Pancreas (tissue), 10 donors: ENCODE measurements around the gene DGKI. TPM values are rescaled to one million over a fixed set of nuclear protein-coding genes. Genes with fewer than 3 reads are reported as not detected.

Experiments
- ATAC-seq, 4 donors: fragments of 200-7000 bp; cut with Tn5 transposase; one replicate each; pipeline versions ENCODE4 v1.8.0 to v1.9.1; 2020; ENCODE audit warnings: mild to moderate bottlenecking in 4 of 4, moderate library complexity in 4 of 4
- DNase-seq, 6 donors: peaks; one replicate each; pipeline ENCODE4 v3.0.0-alpha.2; 2020
- FAIRE-seq: peaks from 2 replicates; lab custom pipeline; 2012; peaks lifted over from hg19 to GRCh38; lab: Jason Lieb, UNC
- H3K27ac ChIP-seq, 4 donors: fragments of 200-600 bp; sonication (generic); 1 replicate in 3 of 4; 2 replicates in 1 of 4; pipeline versions ENCODE4 v1.5.0 to v1.8.0; 2020
- H3K27me3 ChIP-seq, 4 donors: fragments of 200-600 bp; one replicate each; pipeline ENCODE4 v1.8.0; 2021
- H3K36me3 ChIP-seq, 3 donors: fragments of 200-600 bp; sonication (generic) in 1 of 3; one replicate each; pipeline versions ENCODE4 v1.5.0 to v1.8.0; 2020 to 2021
- H3K4me1 ChIP-seq, 3 donors: fragments of 200-600 bp; one replicate each; pipeline ENCODE4 v1.8.0; 2021
- H3K4me3 ChIP-seq, 4 donors: fragments of 200-600 bp; sonication (generic) in 2 of 4; one replicate each; pipeline versions ENCODE4 v1.5.0 to v1.8.0; 2020 to 2021
- H3K9me3 ChIP-seq, 4 donors: fragments of 200-600 bp; one replicate each; pipeline ENCODE4 v1.8.0; 2021
- WGBS, 2 donors: extraction: QIAGEN DNeasy Blood & Tissue Kit; methylation state at CpG; one replicate each; pipeline ENCODE4 v1.1.7; 2013; 5-methylcytosine and 5-hydroxymethylcytosine counted together
- intact Hi-C, 3 donors: fragments of 100-400 bp; cut with DNase I; formaldehyde crosslinking; loops; one replicate each; pipeline versions ENCODE4 v1.11.1 to v1.14.2; 2022
- polyA plus RNA-seq, 2 donors: library from polyadenylated mRNA; stranded (reverse); fragments of 200-250 nt; gene quantifications; one replicate each; pipeline ENCODE4 v1.2.3, GENCODE V29; 2013
- total RNA-seq, 6 donors: library from RNA; stranded (reverse); fragmentation: NEBNext Ultra II Directional in 4 of 6; extraction: Animal tissue kit (Norgen Biotek cat#: 25700) in 4 of 6; gene quantifications; one replicate each; pipeline versions ENCODE4 v1.2.1 to v1.2.4, GENCODE V29; 2021 to 2023
- TF ChIP-seq, protein P1 (sequence below), 4 donors: fragments of 200-600 bp; sonication (generic) in 3 of 4; IDR thresholded peaks; one replicate each; pipeline versions ENCODE4 v1.5.0 to v1.8.0; 2021; ENCODE audit warnings: antibody characterized with exemption in 4 of 4
- donor health status: healthy with polysubstance abuse.
- donor health status: DM: no; HTN: no; CAD: no; lungs with moderate emphysema.
- donor health status: DM: no; HTN: no; CAD: no.
- donor health status: control.
- donor health status: control.
- donor health status: Bipolar disorder and iron deficiency.
- donor health status: DM: yes; HTN: yes; CAD: no.
- donor health status: DM: no; HTN: no; CAD: no.
- donor health status: DM: no; HTN: no; CAD: no.
- donor health status: DM: yes; HTN: yes; CAD: no.

The DGKI gene
- total and polyA plus RNA-seq, 8 donors: 0.04 to 0.81 (median 0.15) TPM

DNA sequence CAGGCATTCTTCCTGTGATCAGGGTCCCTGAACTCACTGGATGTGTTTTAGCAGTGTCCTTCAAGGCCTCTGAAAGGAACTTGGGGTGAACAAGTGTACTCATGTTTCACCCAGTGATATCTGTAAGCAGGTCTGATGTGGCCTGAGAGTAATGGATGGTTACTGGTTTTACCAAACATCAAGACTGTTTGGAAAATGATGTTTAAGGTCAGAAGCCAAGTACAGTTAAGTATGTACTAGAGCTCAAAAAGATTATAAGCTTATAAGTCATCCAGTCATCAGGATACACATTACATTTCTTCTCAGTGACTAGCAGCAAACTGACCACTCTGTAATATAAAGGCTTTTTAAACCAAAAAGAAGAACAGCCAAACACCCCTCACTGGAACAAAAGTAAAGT, 423.5 kb downstream of the DGKI start:
- intact Hi-C loops: no loop called here
- H3K4me1 ChIP-seq: no peaks in the 10 kb centered on the region
- no peaks in the 10 kb centered on the region for H3K27me3 ChIP-seq
- H3K36me3 ChIP-seq: no peaks in the 10 kb centered on the region
- H3K9me3 ChIP-seq: no peaks in the 10 kb centered on the region
- no peak overlapping the region for H3K4me3 ChIP-seq
- ATAC-seq (no peak), DNase-seq (no peak), FAIRE-seq (no peak)
- TF ChIP-seq, protein P1, sequence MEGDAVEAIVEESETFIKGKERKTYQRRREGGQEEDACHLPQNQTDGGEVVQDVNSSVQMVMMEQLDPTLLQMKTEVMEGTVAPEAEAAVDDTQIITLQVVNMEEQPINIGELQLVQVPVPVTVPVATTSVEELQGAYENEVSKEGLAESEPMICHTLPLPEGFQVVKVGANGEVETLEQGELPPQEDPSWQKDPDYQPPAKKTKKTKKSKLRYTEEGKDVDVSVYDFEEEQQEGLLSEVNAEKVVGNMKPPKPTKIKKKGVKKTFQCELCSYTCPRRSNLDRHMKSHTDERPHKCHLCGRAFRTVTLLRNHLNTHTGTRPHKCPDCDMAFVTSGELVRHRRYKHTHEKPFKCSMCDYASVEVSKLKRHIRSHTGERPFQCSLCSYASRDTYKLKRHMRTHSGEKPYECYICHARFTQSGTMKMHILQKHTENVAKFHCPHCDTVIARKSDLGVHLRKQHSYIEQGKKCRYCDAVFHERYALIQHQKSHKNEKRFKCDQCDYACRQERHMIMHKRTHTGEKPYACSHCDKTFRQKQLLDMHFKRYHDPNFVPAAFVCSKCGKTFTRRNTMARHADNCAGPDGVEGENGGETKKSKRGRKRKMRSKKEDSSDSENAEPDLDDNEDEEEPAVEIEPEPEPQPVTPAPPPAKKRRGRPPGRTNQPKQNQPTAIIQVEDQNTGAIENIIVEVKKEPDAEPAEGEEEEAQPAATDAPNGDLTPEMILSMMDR (IDR thresholded peaks at IDR 0.05): no peak
- no peak overlapping the region for H3K27ac ChIP-seq

DNA sequence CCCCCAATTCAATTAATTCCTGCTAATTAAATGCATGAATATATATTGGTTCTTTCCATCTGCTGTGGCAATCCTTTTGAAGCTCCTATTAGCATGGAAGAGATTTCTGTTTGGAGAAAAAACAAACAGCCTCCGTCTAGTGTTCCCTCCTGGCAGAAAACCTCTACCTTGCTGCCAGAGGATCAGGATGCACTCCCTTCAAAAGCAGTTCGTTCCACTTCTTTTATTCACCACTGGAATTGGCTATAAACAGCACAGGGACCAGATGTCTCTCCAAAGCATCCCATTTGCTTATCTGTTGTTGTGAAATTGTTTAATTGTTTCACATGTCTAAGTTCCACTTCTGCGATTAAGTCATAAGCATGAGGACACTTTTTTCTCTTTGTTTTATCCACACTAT, 425.4 kb downstream of the DGKI start:
- no peaks in the 10 kb centered on the region for H3K9me3 ChIP-seq
- WGBS, 2 donors: 50 to 54% methylated on average over 3 of the region's 3 CpGs
- ATAC-seq (no peak), FAIRE-seq (no peak), DNase-seq (no peak)
- H3K27ac ChIP-seq: no peak overlapping the region
- H3K4me3 ChIP-seq: no peak overlapping the region
- TF ChIP-seq, protein P1 (IDR thresholded peaks at IDR 0.05): no peak
- no peaks in the 10 kb centered on the region for H3K4me1 ChIP-seq
- no peaks in the 10 kb centered on the region for H3K27me3 ChIP-seq
- no peaks in the 10 kb centered on the region for H3K36me3 ChIP-seq
- intact Hi-C loops: no loop called here

DNA sequence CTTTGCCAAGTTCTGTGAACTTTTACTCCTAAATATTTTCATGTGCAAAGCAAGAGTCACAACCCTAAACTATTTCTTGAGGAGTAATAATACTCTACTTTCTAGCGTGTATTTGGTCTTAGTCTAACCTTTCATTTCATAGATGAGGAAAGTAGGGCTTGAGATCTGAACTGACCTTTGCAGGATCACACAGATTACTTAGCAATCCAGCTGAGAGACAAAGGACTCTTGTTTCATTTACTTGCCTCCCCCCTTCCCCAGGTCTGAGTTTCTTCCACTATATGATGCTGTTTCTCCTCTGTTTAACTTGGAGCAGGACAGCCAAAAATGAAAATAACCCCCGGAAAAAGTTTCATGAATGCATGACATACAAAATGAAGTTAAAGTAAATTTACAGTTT, 427.9 kb downstream of the DGKI start:
- Histone ChIP-seq H3K27ac (no peak overlapping the region), H3K4me1 (no peaks in the 10 kb centered on the region), H3K9me3 (no peaks in the 10 kb centered on the region), H3K4me3 (no peak overlapping the region), H3K36me3 (no peaks in the 10 kb centered on the region), H3K27me3 (no peaks in the 10 kb centered on the region)
- TF ChIP-seq, protein P1 (IDR thresholded peaks at IDR 0.05): no peak
- ATAC-seq: no peak
- FAIRE-seq: no peak
- intact Hi-C loops: no loop called here
- WGBS, 2 donors: 63 to 67% methylated on average over 2 of the region's 2 CpGs
- DNase-seq: no peak

DNA sequence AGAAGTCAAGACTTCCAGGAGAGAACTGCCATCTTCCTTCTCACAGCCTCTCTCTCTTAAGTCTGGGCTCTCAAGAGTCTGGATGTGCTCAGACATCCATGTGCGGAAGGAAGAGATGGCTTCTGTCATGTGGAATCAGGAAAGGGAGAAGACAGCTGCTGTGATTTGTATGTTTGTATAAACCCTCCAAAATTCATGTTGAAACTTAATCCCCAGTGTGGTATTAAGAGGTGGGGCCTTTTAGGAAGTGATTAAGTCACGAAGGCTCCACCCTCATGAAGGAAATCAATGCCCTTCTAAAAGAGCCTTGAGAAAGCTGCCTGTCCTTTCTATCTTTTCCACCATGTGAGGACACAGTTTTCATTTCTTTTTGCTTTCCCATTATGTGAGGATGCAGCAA, 429.3 kb downstream of the DGKI start:
- no peak overlapping the region for H3K27ac ChIP-seq
- no peaks in the 10 kb centered on the region for H3K4me1 ChIP-seq
- FAIRE-seq (no peak), ATAC-seq (no peak), DNase-seq (no peak)
- H3K27me3 ChIP-seq: no peaks in the 10 kb centered on the region
- WGBS, 2 donors: 58 to 83% methylated on average over 2 of the region's 2 CpGs
- H3K4me3 ChIP-seq: no peak overlapping the region
- no peaks in the 10 kb centered on the region for H3K36me3 ChIP-seq
- no peaks in the 10 kb centered on the region for H3K9me3 ChIP-seq
- TF ChIP-seq, protein P1 (IDR thresholded peaks at IDR 0.05): no peak
- intact Hi-C loops: no loop called here

DNA sequence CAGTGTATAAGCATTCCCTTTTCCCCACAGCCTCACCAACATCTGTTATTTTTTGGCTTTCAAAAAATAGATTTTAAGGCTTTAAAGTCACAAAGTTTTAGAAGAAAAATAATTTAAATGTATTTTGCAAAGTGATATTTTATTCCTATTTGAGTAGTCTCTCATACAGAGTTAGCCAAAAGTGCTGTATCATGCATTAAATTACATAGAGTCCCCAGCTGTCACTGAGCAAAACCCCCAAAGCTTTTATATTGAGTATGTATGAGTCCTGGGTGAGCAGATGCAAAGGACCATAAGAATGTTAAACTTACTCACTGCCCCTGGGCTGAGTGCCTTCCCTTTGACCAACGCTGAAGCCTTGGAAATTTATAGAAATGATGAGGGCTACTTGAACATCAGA, 432.9 kb downstream of the DGKI start:
- ATAC-seq: no peak
- Histone ChIP-seq H3K9me3 (no peaks in the 10 kb centered on the region), H3K4me1 (no peaks in the 10 kb centered on the region), H3K27me3 (no peaks in the 10 kb centered on the region), H3K36me3 (no peaks in the 10 kb centered on the region), H3K4me3 (no peak overlapping the region), H3K27ac (no peak overlapping the region)
- no peak for FAIRE-seq
- DNase-seq: no peak
- intact Hi-C loops: no loop called here
- WGBS, 2 donors: 24 to 39% methylated on average over 1 of the region's 1 CpG
- TF ChIP-seq, protein P1 (IDR thresholded peaks at IDR 0.05): no peak
